T-helper 22 cell (primary cell): ENCODE data around the gene ARHGEF1.
"Not testable (repeated sequence)": the region's sequence is repeated elsewhere in the genome, so short reads cannot be mapped to it uniquely, and the experiment has no call there.

ENCODE experiments used
- DNase-seq: peaks from one replicate; pipeline ENCODE4 v3.0.0-alpha.2; 2020; ENCODE audit warnings: low read depth

The ARHGEF1 gene

DNA sequence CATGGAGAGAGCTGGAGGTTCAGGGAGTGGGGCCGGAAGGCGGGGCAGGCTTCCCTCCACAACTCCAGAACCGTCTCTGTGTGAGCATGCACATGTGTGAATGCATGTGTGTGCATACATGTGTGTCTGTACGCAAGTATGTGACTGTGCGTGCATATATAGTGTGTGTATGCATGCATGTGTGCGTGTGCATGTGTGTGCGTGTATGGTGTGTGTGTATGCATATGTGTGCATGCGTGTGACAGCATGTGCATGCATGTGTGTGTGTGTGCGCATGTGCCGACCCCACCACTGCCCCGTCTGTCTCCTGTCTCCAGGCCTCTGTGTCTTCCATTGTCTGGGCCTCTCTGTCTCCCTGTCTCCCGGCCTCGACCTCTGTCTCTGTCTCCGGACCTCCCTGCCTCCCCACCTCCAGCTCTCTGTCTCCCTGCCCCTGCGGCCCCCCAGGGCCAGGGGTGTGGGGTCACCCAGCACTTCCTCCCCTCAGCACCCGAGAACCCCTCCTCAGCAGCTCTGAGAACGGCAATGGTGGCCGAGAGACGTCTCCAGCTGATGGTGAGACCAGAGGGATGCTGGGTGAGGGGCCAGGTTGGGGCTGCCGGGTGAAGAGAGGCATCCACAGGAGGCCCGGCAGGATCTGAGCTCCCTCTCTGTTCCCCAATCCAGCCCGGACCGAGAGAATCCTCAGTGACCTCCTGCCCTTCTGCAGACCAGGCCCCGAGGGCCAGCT is 22.5 kb downstream of the ARHGEF1 start:
- DNase-seq = no peak

GRCh38 chr19:41906271-41906670 is 23.3 kb downstream of the ARHGEF1 start:
- no peak for DNase-seq

DNA sequence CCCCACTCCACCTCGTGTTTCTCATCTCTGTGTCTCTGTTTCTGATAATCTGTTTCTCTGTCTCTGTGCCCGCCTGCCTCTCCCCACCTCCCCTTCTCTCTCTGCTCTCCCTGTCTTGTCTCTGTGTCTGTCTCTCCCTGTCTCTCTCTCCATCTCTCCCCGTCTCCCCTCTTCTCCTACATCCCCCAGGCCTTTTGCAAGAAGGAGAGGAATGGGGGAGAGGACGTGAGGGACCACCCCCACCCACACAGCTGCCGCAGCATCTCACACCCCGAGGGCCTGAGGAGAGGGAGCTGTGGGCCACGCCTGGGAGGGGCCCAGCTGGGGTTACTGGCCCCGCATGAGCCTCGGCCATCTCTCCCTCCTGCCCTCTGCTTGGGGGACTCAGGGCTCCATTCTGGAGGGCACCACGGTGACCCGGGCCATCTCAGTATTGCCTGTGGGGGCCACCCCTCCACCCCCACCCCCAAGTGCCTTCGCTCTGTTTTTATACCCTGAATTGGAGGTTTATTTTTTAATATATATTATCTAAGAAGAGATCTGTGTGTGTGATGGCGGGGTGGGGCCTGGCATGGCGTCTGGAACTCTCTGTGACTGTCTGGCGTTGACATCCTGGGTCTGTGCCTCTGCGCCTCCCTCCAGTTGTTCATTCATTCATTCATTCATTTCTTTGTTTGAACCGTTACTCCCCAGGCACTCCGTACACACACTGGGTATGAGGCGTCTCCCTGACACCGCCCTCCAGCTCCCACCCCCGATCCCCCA is 24.1 kb downstream of the ARHGEF1 start:
- no peak for DNase-seq

- DNase-seq = no peak
Observed at GRCh38 chr19:41907994-41908615, 25.1 kb downstream of the ARHGEF1 start.

GRCh38 chr19:41908724-41909464 is 25.9 kb downstream of the ARHGEF1 start:
- no peak for DNase-seq

DNA sequence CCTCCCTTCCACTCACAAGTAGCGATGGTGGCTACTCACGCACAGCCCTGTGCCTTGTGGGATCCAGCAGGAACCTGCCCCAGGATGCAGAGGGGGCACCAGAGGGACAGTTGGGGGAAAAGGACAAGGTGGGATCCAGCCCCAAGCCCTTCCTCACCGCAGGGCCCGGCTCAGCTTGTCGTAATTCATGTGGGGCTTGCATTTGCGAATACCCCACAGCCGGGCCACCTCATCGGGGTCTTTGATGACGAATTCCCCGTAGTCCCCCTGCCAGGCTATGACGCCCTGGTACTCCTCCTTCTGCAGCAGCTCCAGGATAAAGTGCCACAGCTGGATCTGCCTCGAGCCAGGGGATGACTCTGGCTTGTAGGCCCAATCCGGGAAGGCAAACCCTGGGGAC is 26.7 kb downstream of the ARHGEF1 start:
- DNase-seq = no peak

GRCh38 chr19:41910240-41910991 is 27.4 kb downstream of the ARHGEF1 start:
- no peak for DNase-seq

GRCh38 chr19:41910992-41911888 is 28.3 kb downstream of the ARHGEF1 start:
- DNase-seq = no peak

DNA sequence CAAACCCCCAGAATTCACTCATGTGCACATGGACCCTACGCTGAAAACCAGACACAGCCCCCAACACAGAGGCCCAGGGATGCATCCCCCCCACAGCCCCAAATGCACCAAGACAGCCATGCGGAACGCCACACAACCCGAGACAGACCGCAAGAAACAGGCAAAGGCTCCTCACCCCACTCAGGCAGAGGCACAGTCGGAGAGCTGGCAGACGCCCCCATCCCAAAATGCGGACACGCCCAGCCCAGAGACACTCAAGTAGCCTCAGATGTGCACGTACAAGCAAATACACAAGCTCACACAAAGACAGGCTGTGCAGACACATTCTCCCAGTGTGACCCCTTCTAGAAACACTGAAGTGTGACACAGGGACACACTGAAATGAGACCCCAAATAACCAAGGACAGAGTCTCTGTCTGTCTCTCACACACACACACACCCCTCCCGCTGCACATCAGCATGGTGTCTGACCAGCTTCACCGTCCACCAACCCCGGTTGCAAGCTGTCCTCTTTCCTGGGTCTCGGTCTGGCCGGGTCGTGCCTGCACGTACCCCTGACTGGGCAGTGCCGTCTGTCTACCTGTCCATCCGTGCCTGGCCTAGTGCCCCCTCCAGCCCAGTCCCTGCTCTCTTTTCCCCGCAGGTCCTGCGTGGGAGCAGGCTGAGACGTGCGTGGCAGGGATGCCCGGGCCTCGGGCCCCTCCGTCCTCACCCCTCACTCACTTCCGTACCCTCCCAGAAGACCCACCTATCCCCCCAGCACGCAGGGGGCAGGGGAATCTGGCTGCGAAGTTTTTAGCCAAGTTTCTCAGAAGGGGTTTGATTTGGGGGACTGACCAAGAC is 29.1 kb downstream of the ARHGEF1 start:
- no peak for DNase-seq

GRCh38 chr19:41912899-41913537 is 30.0 kb downstream of the ARHGEF1 start:
- no peak for DNase-seq

DNA sequence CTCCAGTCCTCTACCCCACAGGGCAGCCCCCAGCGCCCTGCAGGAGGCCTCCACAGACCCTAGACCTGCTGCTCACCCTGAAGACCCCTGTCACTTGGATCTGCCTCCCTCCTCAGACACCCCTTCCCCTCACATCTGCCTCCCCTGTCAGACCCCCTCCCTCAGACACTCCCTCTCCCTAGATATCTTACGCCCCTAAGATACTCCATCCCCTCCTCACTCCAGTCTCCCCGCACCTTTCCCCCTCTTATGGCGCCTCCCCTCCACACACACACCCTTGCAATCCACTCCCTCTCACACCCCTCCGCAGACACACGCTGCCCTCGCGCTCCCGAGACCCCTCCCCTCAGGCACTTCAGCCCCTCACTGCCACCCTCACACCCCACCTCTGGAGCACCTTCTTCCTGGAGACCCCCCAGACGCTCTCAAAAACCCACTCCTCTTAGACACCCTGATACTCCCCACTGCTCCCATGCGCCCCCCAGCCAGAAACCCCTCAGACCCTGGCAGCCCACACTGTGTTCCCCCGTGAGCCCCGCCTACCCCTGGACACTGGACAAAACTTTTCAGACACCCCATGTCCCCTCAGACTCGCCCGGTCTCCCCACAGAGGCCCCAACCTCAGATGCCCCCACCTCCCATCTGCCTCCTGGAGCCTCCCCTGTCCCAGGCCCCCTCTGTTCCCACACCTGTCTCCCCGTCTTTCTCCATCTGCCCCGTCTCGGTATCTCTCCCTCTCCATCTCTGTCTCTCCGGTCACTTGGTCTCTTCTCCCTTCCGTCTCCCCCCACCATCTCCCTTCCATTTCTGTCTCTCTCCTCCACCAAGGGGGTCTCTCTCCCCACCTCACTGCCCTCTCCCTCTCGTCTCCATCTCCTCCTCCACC is 30.8 kb downstream of the ARHGEF1 start:
- no peak for DNase-seq

- DNase-seq = not testable (repeated sequence)
Observed at GRCh38 chr19:41914424-41914834, 31.4 kb downstream of the ARHGEF1 start.

DNA sequence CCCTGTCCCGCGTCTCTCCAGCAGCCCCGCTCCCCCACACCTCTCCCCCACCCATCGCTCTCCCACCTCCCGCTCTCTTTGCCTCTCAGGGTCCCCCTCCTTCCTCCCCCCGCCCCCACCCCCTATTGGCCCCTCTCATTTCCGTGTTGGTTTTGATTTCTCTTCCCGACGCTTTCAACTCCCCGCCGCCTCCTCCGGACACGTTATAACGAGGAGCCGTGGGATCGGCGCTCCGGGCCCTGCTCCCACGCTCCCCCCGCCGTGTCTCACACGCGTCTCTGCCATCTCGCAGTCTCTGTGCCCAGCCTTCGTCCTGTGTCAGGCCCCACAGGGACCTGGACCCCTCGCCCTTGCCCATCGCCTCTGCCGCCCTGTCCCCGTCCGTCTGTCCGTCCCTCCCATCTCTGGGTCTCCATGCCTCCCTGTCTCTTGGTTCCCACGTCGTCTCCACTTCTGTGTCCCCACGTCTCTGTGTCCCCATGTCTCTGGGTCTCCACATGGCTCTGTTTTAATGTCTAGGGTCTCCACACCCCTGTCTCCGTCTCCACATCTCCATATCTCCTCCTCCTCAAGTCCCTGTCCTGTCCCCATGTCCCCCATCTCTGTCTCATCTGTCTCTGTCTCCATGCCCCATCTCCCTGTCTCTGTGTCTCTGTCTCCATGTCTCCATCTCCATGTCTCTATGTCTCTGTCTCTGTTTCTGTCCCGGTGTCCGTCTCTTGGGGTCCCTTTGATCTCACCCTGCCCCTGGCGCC is 32.2 kb downstream of the ARHGEF1 start:
- no peak for DNase-seq

- no peak for DNase-seq
Observed at GRCh38 chr19:41915776-41916414, 32.9 kb downstream of the ARHGEF1 start.

DNA sequence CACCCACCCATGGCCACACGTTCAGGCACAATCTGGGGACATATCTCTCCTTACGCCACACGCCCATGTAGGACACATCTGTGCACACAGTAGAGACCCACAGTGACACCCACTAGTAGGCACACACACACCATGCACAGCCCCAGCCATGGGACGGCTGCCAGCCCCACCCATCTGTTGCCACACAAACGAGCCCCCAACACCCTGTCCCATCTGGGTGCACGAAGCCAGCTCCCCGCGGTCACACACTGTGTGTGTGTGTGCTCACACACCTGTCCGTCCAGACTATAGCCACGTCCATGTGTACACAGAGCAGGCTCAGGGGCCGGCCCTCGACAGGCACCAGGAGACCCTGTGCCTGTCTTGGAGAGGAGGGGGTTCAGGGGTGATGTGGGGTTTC is 34.7 kb downstream of the ARHGEF1 start:
- no peak for DNase-seq

DNA sequence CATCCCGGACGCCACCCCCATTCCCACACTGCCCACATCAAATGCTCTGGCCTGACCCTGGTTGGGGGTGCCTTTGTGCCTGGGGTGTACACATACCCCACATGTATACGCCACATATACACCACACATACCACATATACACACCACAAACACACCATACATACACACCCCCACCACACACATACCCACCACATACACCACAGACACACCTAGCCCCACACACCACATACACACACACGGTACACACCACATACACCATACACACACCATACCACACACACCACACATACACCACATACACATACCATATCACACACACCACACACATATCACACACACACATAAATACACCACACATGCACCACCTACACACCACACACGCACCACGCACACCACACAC is 35.1 kb downstream of the ARHGEF1 start:
- DNase-seq = no peak
